Subcutaneous adipose tissue (tissue), 4 donors: ENCODE measurements around the gene ZNF593OS. TPM values are rescaled to one million over a fixed set of nuclear protein-coding genes. Genes with fewer than 3 reads are reported as not detected.

Experiments used
- CTCF ChIP-seq: fragments of 450-650 bp; IDR thresholded peaks from one replicate; pipeline ENCODE4 v1.5.1; 2016; ENCODE audit warnings: low read depth, mild to moderate bottlenecking, control low read depth, antibody characterized with exemption, moderate library complexity
- total RNA-seq, 4 donors: library from RNA; depleted of rRNA; stranded (reverse); fragments of >200 nt; gene quantifications; one replicate each; pipeline ENCODE4 v1.1.0, GENCODE V29; 2016

Gene ZNF593OS
- total RNA-seq, 4 donors from 2014 or later = not detected

DNA sequence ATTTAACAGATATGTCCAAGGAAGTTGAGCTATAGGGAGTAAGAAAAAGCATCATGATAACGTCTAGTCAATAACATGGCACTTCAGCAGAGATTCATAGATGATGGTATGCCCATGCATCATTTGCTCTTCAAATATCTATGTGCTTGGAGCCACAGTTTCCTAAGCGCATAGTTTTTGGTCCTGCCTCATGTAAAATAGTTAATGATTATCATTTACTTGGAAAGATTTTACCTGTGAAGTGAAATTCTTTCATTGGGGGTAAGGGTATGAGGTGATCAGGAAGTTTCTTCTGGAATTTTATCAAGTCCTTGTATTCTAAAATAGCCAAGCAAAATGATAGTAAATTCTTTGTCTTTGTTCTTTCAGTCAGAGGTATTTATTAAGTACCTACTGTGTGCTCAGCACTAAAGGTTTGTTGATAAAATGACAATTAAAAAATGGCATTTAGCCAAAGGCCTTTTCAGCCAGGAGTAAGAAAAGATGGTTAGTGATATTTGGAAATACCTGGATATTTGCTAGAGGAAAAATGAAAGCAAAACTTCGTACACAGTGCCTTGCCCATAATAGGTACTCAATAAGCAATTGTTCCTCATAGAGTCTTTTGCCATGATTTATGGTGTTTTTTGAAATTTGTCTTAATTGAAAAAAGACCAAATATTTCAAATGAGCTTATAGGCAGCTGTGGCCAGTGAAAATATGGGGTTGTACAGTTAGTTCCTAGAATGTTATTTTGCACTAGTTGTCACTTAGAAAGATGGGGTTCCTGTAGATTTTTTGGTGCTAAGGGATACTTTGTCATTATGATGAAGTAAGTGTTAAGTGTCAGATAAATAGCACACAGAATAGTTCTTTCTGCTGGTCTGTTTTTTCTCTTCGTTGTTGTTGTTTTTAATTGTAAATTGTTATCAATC lies 47.0 kb downstream of the ZNF593OS start:
- TF ChIP-seq CTCF = no peak

DNA sequence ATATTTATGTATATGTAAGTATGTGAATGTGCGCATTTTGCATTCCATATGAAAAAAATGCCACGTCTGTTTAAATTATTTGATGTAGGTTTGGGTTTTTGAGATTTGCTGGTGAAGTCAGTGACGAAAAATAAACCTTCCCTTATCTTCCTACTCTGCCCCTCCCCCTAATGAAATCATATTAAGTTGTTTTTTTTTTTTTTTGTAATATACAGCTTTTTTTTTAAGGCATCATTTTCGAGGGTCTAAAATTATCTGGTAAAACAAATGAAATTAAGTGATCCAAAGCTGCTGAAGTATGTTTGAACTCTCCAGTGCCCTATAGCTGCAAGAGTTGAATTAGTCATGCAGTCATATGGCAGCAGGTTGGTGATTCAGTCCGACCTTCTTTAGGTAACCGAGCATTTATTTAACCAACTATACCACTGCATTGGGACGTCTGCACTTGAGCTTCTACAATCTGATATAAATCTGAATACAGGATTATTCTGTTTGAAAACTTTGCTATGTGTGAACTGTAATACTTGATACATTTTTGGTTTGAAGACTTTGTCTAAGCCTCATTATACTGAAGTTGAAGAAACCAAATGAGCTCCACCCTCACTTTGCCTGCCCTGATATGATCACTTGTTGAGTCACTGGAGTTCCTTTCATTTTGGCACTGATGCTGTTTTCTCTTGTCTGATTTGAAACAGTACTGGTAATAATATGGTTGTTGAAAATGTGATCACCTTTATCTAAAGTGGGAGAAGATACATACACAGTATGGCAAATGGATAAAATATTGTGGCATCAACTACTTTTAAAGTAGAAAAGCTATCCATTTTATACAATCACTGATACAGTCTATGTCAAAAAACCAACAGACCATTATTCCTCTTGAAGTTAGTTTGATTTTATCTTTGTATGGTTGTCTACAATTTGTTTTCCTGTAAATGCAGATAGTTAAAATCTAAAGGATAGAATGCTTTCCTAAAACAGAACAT lies 48.4 kb downstream of the ZNF593OS start:
- TF ChIP-seq CTCF = no peak

- no peak for TF ChIP-seq CTCF
Measured at GRCh38 chr1:26121854-26122773, 49.5 kb downstream of the ZNF593OS start.

- TF ChIP-seq CTCF = no peak
Measured at GRCh38 chr1:26119892-26120608, 51.6 kb downstream of the ZNF593OS start.

Other genes starting within 250 kb of the ZNF593OS start
- gene PAFAH2, start 173.8 kb downstream of the ZNF593OS start, total RNA-seq = 10 to 100 TPM in 1 of 4 donors, 1 to 10 TPM in 3; 6.7 to 12.6 (median 9.1) TPM
- gene EXTL1, start 150.1 kb downstream of the ZNF593OS start, total RNA-seq = not detected
- under 1 TPM in 1 of 4 donors, not detected in 3; 0.22 TPM for gene SLC30A2, start 125.7 kb downstream of the ZNF593OS start, total RNA-seq
- gene TRIM63, start 104.2 kb downstream of the ZNF593OS start, total RNA-seq = 1 to 10 TPM in 3 of 4 donors, under 1 TPM in 1; 0.51 to 1.6 (median 1.2) TPM
- gene PDIK1L, start 60.0 kb downstream of the ZNF593OS start, total RNA-seq = 1 to 10 TPM; 5.8 to 9.3 (median 8.3) TPM
- 10 to 100 TPM in 1 of 4 donors, 1 to 10 TPM in 2, under 1 TPM in 1; 0.98 to 11.0 (median 5.5) TPM for gene FAM110D, start 12.8 kb downstream of the ZNF593OS start, total RNA-seq
- gene C1orf232, start 2.9 kb downstream of the ZNF593OS start, total RNA-seq = not detected
- gene ZNF593, start 1.9 kb downstream of the ZNF593OS start, total RNA-seq = 10 to 100 TPM; 17.7 to 32.0 (median 26.9) TPM
- 1 to 10 TPM in 1 of 4 donors, not detected in 3; 2.1 TPM for gene CNKSR1, start 5.7 kb upstream of the ZNF593OS start, total RNA-seq
- not detected for gene CATSPER4, start 18.8 kb upstream of the ZNF593OS start, total RNA-seq
- gene CEP85, start 62.4 kb upstream of the ZNF593OS start, total RNA-seq = 1 to 10 TPM; 3.7 to 5.4 (median 4.4) TPM
- gene SH3BGRL3, start 108.3 kb upstream of the ZNF593OS start, total RNA-seq = 100 to 1,000 TPM in 2 of 4 donors, 10 to 100 TPM in 2; 59.0 to 137 (median 88.3) TPM
- gene UBXN11, start 134.8 kb upstream of the ZNF593OS start, total RNA-seq = 10 to 100 TPM; 10.4 to 29.9 (median 16.7) TPM
- 100 to 1,000 TPM in 1 of 4 donors, 10 to 100 TPM in 2, 1 to 10 TPM in 1; 4.7 to 719 (median 19.2) TPM for gene CD52, start 146.1 kb upstream of the ZNF593OS start, total RNA-seq
- gene CRYBG2, start 182.3 kb upstream of the ZNF593OS start, total RNA-seq = not detected
- not detected for gene ZNF683, start 200.9 kb upstream of the ZNF593OS start, total RNA-seq
- gene LIN28A, start 239.0 kb upstream of the ZNF593OS start, total RNA-seq = not detected